ENCODE results near the gene NFATC4.

The NFATC4 gene

DNA sequence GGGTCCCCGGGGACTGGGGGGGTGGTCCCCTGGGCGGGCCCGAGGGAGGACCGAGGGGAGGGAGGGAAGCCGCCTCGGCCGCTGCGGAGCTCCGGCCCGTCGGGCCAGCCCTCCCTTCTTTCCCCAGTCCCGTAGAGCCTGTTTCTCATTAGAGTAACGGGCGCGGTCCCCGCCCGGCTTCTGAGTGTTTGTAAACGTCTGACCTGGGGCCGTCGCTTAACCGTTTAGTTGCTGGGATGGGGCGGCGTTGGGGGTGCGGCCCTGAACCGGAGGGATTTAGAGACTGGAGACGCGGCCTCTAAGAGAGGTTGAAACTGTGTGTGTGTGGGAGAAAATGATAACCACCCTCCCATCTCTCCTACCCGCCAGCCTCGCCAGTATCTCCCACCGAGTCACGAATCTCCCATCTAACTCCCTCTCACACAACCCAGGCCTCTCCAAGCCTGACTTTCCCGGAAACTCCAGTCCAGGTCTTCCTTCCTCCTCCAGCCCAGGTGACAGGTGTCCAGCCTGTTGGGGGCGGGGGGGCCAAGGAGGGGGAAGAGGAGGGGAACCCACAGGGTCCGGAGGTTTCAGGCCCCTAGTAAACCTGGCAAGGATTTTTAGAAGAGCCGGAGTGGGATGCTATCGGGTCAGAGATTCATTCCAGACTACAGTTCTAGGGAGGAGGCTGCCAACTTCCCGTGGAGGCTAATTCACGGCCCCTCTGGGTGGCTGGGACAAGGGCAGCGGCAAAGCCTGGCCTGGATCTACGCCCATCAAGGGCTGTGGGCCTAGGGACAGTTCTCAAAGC lies 1.1 kb upstream of the NFATC4 start (continued):
- TF ChIP-seq, protein P1, sequence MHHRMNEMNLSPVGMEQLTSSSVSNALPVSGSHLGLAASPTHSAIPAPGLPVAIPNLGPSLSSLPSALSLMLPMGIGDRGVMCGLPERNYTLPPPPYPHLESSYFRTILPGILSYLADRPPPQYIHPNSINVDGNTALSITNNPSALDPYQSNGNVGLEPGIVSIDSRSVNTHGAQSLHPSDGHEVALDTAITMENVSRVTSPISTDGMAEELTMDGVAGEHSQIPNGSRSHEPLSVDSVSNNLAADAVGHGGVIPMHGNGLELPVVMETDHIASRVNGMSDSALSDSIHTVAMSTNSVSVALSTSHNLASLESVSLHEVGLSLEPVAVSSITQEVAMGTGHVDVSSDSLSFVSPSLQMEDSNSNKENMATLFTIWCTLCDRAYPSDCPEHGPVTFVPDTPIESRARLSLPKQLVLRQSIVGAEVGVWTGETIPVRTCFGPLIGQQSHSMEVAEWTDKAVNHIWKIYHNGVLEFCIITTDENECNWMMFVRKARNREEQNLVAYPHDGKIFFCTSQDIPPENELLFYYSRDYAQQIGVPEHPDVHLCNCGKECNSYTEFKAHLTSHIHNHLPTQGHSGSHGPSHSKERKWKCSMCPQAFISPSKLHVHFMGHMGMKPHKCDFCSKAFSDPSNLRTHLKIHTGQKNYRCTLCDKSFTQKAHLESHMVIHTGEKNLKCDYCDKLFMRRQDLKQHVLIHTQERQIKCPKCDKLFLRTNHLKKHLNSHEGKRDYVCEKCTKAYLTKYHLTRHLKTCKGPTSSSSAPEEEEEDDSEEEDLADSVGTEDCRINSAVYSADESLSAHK (tag by site-specific recombination; IDR thresholded peaks at IDR 0.05): peak; percentile 68; the same call in 1 of the 2 replicates
- peak; percentile 91 for TF ChIP-seq ZNF629 (tag by site-specific recombination; IDR thresholded peaks at IDR 0.05)
- peak; percentile 7 for TF ChIP-seq ZNF600 (tag by site-specific recombination; IDR thresholded peaks at IDR 0.05)
- TF ChIP-seq ZNF521 (tag by site-specific recombination; IDR thresholded peaks at IDR 0.05): no peak
- peak; percentile 79 for TF ChIP-seq KLF10 (tag by site-specific recombination; IDR thresholded peaks at IDR 0.05)
- TF ChIP-seq ZNF560 (tag by site-specific recombination; IDR thresholded peaks at IDR 0.05; ENCODE audit: borderline replicate concordance): no peak
- TF ChIP-seq ZNF169 (tag by site-specific recombination; IDR thresholded peaks at IDR 0.05): no peak
- peak; percentile 92 for TF ChIP-seq KLF1 (tag by site-specific recombination; IDR thresholded peaks at IDR 0.05)
- no peak for TF ChIP-seq ZNF558 (tag by site-specific recombination; IDR thresholded peaks at IDR 0.05)
- TF ChIP-seq, protein P2, sequence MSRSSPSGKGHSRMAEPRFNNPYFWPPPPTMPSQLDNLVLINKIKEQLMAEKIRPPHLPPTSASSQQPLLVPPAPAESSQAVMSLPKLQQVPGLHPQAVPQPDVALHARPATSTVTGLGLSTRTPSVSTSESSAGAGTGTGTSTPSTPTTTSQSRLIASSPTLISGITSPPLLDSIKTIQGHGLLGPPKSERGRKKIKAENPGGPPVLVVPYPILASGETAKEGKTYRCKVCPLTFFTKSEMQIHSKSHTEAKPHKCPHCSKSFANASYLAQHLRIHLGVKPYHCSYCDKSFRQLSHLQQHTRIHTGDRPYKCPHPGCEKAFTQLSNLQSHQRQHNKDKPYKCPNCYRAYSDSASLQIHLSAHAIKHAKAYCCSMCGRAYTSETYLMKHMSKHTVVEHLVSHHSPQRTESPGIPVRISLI (tag by site-specific recombination; IDR thresholded peaks at IDR 0.05): no peak
- TF ChIP-seq ZNF830 (tag by site-specific recombination; IDR thresholded peaks at IDR 0.05; ENCODE audit: low read depth): no peak
- no peak for TF ChIP-seq ZNF785 (tag by site-specific recombination; IDR thresholded peaks at IDR 0.05)
- TF ChIP-seq ZNF202 (tag by site-specific recombination; IDR thresholded peaks at IDR 0.05; ENCODE audit: borderline replicate concordance): no peak
- TF ChIP-seq, protein P3, sequence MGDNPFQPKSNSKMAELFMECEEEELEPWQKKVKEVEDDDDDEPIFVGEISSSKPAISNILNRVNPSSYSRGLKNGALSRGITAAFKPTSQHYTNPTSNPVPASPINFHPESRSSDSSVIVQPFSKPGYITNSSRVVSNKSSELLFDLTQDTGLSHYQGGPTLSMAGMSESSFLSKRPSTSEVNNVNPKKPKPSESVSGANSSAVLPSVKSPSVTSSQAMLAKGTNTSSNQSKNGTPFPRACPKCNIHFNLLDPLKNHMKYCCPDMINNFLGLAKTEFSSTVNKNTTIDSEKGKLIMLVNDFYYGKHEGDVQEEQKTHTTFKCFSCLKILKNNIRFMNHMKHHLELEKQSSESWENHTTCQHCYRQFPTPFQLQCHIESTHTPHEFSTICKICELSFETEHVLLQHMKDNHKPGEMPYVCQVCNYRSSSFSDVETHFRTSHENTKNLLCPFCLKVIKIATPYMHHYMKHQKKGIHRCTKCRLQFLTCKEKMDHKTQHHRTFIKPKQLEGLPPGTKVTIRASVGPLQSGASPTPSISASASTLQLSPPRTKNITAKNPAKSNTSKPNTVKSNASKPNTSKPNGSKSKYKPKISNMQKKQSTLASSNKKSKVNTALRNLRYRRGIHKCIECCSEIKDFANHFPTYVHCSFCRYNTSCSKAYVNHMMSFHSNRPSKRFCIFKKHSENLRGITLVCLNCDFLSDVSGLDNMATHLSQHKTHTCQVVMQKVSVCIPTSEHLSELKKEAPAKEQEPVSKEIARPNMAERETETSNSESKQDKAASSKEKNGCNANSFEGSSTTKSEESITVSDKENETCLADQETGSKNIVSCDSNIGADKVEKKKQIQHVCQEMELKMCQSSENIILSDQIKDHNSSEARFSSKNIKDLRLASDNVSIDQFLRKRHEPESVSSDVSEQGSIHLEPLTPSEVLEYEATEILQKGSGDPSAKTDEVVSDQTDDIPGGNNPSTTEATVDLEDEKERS (tag by site-specific recombination; IDR thresholded peaks at IDR 0.05): no peak
- no peak for TF ChIP-seq ZNF707 (tag by site-specific recombination; IDR thresholded peaks at IDR 0.05)
- no peak for TF ChIP-seq ZNF416 (tag by site-specific recombination; IDR thresholded peaks at IDR 0.05)
- TF ChIP-seq ZNF747 (tag by site-specific recombination; IDR thresholded peaks at IDR 0.05): no peak
- peak; percentile 89 for TF ChIP-seq IKZF3 (tag by site-specific recombination; IDR thresholded peaks at IDR 0.05)
- peak; percentile 87 for TF ChIP-seq ZBTB17 (tag by site-specific recombination; IDR thresholded peaks at IDR 0.05)
- peak; percentile 41 for TF ChIP-seq ZIC2 (tag by site-specific recombination; IDR thresholded peaks at IDR 0.05)
- TF ChIP-seq ZNF266 (tag by site-specific recombination; IDR thresholded peaks at IDR 0.05; ENCODE audit: low read depth): no peak
- TF ChIP-seq, protein P4, sequence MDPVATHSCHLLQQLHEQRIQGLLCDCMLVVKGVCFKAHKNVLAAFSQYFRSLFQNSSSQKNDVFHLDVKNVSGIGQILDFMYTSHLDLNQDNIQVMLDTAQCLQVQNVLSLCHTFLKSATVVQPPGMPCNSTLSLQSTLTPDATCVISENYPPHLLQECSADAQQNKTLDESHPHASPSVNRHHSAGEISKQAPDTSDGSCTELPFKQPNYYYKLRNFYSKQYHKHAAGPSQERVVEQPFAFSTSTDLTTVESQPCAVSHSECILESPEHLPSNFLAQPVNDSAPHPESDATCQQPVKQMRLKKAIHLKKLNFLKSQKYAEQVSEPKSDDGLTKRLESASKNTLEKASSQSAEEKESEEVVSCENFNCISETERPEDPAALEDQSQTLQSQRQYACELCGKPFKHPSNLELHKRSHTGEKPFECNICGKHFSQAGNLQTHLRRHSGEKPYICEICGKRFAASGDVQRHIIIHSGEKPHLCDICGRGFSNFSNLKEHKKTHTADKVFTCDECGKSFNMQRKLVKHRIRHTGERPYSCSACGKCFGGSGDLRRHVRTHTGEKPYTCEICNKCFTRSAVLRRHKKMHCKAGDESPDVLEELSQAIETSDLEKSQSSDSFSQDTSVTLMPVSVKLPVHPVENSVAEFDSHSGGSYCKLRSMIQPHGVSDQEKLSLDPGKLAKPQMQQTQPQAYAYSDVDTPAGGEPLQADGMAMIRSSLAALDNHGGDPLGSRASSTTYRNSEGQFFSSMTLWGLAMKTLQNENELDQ (tag by site-specific recombination; IDR thresholded peaks at IDR 0.05; ENCODE audit: low read depth): 0 out of 2 replicates have a peak, but pooled peaks have one; percentile 51
- no peak for TF ChIP-seq HOXD13 (CRISPR knock-in tag; IDR thresholded peaks at IDR 0.05; ENCODE audit: borderline replicate concordance)
- peak; percentile 95 for TF ChIP-seq GLIS2 (tag by site-specific recombination; IDR thresholded peaks at IDR 0.05)
- TF ChIP-seq, protein P5, sequence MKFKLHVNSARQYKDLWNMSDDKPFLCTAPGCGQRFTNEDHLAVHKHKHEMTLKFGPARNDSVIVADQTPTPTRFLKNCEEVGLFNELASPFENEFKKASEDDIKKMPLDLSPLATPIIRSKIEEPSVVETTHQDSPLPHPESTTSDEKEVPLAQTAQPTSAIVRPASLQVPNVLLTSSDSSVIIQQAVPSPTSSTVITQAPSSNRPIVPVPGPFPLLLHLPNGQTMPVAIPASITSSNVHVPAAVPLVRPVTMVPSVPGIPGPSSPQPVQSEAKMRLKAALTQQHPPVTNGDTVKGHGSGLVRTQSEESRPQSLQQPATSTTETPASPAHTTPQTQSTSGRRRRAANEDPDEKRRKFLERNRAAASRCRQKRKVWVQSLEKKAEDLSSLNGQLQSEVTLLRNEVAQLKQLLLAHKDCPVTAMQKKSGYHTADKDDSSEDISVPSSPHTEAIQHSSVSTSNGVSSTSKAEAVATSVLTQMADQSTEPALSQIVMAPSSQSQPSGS (tag by site-specific recombination; IDR thresholded peaks at IDR 0.05; ENCODE audit: low read depth): peak; percentile 23
- no peak for TF ChIP-seq ZNF112 (tag by site-specific recombination; IDR thresholded peaks at IDR 0.05)
- no peak for TF ChIP-seq ZNF571 (tag by site-specific recombination; IDR thresholded peaks at IDR 0.05)

All from HEK293 (cell line).